GM21529 (cell line): ENCODE data around the gene ACO1.

ENCODE experiments used
- ATAC-seq: cut with Tn5 transposase; IDR thresholded peaks from one replicate; pipeline ENCODE4 v1.9.1; 2021; ENCODE audit not compliant: unreplicated experiment

The ACO1 gene

DNA sequence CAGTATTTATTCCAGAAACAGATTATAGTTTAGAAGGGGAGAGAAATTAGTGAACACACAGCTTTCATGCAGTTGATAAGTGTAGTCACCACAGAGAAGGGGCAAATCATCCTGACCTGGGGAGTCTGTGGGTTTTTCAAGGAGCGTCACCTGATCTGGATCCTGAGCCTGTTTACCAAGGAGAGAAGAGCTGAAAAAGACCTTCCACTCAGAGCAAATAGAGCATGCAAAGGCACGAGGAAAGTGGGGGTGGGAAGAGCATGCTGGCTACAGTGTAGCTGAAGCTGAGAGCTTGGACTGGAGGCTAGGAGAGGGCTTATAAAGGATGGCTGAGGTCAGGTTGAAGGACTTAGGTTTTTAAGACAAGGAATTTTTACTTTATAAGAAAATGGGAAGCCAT, 30.4 kb downstream of the ACO1 start:
- ATAC-seq = no peak

DNA sequence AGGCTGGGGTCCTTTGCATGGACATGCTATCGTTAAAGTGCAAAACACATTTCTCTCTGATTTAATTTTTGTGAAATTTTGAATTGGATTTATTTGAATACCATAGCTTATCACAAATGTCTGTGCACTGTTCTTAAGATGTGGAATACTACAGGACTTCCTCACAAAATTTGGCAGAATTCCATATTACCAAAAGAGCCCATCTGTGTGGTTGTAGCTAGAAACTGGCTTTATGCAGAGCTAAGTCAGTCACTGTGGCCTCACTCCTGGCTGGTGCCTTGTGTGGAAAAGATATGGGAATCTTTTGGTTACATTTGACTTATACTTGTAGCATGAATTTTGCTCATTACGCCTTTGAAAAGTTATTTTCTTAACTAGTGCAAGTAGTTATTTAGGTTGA, 35.5 kb downstream of the ACO1 start:
- no peak for ATAC-seq

DNA sequence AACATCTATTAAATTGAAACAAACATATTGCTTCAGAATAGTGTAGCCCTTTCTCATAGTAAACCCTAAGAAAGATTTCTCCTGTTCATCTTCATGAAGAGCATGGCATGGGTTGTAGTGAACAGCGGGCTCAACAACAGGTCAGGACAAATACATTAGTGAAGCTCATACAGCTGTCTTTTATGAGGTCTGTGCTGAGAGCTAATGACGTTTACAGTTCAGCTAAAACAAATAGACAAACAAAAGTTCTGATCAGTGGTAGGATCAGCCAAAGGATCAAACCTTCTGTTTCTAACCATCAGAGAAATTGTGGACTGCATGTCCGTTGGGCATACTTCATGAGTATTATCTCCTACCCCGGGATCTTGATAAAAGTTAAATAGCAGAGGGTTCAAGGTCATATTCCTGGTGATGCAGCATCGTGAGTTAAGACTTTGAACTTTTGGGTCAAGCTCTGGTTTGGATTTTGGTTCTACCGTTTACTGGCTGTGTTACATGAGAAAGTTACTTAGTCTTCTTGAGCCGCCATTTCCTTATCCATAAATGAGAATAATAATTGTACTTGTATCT, 37.9 kb downstream of the ACO1 start:
- no peak for ATAC-seq

DNA sequence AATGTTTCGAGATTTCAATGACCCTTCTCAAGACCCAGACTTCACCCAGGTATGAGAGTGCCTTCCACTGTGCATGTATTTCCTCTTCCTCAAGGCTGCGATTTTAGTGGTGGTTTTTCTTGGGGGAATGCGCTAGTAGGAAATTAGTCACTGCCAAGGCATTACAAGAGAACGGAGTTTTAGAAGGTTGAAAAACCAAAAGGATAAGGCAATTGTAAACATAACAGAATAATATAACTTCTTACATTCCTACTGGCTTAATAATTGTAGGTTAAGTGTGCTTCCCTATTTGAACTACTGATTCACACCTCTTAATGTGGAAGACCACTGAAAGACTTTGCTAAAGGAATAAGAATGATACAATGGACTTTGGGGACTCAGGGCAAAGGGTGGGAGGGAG, 38.9 kb downstream of the ACO1 start:
- ATAC-seq = no peak

DNA sequence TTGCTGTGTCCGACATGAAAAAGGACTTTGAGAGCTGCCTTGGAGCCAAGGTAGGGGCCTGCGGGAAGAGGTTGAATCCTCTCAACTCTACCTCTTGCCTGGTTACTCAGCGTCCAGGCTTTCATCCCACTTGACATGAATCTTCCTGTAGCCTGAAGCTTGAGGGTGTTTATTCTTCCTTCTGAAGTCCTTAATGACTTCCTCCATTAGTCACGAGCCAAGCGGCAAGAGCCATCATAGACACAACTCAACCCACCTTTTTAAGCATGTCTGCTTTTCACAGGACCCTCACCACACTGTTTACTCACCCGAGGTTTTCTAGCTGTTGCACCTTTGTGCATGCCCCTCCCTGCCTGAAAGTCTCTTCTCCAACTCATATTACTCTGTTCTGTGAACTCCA, 40.2 kb downstream of the ACO1 start:
- ATAC-seq = no peak

DNA sequence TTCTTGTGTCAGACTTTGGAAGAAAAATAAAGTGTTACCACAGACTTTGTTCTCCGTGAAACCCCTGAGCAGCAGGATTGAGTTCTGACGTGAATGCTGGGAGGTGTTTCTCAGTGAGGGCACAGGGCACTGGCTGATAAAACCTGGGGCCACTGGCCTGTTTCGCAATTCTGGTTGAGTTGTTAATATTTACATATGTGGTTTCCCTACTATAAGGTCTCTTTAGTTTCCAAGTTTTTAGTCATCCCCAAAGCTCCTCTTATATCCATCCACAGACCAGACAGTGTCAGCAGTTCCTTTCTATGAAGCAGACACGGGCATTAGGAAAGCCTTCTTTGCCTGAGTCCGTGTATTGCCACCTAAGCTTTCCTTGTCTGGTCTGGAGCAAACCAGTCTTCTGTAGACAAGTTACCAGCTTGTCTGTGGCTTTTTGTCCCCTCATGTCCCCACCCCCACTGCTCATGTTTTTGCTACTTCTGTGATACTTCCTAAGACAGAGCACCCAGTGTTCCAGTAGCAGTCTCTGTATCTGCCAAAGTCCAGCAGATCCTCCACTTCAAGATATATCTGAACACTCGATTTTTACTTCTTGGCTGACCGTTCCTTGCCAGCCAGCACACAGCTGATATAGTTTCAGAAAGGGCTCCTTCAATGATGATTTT, 42.0 kb downstream of the ACO1 start:
- ATAC-seq = no peak

DNA sequence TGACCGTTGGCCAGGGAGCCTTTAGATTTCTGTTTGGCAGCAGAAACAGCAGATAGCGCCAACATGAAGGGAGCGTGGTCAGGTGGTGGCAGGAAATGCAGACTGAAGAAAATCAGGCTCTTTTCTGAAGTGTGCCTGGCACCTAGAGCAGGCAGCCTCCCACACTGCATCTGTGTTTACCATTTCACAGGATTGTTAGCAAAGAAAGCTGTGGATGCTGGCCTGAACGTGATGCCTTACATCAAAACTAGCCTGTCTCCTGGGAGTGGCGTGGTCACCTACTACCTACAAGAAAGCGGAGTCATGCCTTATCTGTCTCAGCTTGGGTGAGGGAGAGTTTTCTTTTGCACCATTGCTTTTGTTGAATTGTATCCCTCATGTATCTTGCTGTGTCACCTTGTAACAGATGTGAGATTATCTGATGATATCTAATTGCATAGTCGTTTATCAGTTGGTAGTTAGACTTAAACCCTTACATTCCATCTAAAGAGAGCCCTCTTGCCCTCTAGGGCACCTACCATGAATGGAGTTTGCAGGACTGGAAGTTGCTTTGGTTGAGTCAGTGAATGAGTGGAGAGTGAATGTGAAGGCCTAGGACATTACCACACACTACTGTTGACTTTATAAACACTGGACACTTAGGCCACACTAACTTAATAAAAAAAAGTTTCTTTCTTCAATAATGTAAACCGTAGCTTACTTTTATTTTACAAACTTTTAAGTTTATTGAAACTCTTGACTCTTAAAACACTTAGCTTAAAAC, 42.8 kb downstream of the ACO1 start:
- no peak for ATAC-seq

DNA sequence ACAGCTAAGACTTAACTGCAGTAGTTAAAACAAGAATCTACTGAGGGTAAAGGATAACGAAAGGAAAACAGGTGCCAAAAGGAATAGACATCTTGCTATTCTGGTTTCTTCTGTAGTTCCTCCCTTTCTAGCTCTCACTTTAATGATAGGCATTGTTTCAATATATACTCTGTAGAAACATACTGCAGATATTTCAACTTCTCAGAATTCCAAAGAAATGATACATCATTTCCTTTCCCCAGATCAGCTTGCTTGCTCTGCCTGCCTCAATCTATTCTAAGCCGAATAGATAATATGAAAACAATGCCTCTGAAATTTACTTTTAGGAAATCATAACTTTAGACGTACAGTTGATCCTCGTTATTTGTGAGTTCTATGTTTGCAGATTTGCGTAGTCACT, 46.3 kb downstream of the ACO1 start:
- no peak for ATAC-seq

DNA sequence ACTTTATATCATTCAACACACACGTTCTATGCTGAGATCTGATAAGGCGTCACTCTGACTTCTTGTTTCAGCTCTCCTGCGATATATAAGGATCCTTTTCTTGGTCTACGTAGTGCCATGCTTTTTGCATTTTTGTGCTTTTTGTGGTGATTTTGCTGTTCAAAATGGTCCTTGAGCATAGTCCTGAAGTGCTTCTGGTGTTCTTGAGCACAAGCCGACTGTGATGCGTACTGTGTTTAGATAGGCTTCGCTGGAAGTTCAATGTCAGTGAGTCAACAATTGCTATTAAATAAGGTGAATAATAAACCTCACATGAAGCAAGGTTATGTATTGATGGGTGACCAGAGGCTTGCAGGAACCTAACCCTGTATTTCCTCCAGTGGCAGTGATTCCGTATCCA, 46.8 kb downstream of the ACO1 start:
- ATAC-seq = no peak

DNA sequence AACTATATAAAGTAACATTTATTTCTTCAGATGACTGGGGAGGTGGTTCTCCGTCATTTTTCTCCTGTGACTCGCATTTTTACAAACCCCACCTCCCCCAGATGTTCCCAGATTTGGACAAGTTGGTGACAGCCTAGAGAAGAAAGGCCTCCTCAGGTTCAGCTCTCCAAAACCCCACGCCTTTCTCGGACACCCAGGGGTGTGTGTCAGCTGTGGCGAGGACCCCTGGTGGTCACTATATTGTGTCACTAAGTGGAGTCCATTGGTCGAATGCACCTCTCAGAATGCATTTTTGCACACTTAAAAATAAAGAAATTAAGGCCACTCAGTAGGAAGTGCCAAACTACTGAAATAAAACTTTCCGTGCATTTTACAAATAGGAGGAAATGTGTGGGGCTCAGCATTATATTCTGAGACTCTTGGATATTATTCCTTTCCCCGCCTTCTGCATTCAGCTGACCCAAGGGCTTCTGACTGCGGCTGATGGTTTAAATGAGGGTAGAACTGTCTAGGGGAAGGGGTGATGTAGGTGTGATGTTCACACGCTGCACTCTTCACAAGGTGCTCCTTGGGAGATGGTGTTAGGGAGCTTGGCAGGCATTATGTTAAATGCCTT, 47.6 kb downstream of the ACO1 start:
- ATAC-seq = no peak

DNA sequence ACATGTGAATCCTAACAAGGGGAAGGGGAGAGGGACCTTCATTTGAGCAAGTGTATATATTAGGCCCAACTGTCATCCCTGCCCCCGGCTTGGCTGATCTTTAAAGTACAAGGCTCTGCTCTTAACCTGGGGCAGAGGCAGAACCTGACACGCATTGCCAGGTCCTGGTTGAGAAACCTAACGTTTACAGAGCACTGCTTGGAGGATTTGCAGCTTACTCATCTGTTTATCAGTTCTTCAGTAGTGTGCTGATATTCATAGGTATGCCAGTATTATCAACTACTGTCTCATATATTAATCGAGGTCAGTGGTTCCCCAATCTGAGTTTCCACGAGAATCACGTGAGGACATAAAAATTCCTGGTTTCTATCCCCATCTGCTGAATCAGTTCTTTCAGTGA, 50.4 kb downstream of the ACO1 start:
- no peak for ATAC-seq

DNA sequence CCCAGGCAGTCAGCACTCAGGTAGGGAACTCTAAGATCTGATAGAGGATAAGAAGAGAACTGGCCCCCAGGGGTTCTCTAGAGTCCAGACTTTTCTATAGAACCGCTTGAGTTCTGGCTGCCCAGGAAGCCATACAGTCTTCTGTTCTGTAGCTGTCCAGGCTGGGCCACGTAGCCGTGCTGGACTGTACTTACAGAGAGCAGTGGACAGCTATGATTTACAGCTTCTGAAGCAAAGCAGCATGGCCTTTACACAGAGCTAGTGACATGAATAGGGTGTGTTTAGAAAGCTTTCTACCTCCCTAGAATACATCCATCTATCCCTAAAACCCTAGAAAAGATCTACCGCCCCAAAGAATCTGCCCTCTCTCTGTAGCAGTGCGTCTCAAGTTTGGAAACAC, 57.2 kb downstream of the ACO1 start:
- no peak for ATAC-seq

DNA sequence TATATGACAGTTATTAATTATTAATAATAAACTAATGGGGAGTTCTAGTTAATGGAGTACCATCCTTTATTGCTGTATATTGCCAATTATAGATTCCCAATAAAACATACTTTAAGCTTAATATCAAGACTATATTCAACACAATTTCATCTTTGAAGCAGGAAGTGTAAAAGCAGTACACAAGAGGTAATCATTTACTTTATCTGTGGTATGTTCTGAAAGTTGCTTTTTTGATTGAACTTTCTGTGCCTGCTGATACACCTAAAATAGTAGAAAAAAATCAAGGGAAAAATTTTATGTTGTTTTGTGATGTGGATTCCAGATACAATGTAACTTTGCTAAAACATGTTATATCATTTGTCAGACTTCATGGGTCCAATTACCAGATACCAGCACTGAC, 58.0 kb downstream of the ACO1 start:
- ATAC-seq = no peak

DNA sequence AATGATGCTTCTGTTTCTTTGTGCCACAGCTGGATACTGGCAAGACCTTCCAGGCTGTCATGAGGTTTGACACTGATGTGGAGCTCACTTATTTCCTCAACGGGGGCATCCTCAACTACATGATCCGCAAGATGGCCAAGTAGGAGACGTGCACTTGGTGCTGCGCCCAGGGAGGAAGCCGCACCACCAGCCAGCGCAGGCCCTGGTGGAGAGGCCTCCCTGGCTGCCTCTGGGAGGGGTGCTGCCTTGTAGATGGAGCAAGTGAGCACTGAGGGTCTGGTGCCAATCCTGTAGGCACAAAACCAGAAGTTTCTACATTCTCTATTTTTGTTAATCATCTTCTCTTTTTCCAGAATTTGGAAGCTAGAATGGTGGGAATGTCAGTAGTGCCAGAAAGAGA, 65.5 kb downstream of the ACO1 start:
- no peak for ATAC-seq

DNA sequence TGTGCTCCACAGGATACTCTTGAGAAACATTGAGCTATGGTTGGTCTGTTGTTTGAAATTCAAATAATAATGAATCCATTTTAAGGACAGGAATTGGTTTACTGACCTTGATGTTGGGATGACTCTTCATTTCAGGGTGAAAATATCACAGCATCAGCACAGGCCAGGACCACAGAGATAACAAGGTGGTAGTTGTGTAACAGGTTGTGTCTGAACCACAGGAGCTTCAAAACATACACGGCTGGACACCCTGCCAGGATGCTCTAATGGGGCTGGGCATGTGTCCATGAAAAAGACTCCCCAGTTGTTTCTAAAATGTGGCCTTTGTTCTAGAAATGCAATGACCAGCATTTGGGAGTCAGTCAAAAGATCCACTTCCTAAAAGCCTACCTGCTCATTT, 69.8 kb downstream of the ACO1 start:
- no peak for ATAC-seq

DNA sequence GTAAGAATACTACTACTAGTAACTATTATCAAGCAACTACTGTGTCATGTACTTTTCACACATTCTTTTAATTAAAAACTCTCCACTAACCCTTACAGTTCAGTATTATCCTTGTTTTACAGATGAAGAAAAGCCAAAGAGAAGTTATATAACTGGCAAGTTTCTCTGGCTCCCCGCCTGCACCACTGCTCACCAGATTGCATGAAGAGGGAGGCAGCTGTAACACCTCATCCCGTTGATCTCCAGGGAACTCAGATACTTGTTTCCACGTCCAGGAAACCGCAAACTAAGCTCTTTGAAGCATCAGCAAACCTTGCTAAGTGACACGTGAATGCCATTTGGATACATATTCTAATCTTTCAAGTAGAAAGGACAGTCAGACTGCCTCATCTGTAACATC, 71.3 kb downstream of the ACO1 start:
- no peak for ATAC-seq

DNA sequence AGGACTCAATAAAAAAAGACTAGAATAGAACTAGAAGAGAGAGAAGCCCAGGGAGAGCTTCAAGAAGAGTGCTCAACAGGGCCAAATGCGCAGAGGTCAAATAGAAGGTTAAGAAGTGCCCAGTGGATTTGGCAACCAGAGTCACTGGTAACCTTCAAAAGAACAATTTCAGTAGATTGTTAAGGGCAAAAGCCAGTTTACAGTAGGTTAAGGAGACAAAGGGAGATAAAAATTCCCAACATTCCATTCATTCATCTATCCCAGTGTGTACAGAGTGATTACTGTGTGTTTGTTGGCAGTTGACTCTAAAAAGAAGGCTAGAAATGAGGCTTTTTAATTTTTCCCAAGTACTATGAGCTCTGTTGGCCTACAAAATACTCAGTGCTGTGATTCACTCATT, 72.1 kb downstream of the ACO1 start:
- ATAC-seq = no peak

DNA sequence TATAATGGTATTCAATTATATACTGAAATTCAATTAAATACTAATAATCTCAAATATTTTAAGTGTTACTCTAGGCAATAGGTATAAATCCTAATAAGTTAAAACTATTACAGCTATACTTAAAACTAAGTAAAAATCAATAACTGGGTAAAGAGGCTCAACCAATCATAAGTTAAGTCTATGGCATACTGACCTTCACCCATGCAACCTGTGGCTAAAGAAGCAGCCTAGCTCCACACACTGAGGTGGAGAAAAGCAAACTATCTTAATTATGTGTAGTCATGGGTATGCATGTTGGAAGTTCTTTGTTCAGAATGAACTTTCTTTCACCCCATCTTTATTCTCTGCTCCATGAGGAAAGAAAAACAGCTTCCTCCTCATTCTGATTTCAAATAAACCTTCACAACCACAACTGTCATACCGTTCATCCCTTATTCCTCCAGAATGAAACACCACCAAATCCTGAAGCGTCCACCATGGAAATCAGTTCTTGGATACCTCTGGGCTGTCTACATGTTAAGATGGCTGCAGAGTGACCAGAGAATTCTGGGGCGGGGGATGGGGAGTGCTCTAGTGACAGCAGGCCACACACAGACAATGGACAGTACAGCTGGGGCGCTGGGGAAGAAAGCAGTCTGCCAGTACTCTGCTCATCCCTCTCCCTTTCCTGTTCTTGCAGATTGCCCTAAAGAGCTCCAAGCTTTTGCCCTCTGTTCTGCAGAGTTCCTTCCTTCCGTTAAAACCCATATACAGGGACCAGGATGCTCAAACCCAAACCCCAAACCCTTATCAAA, 79.3 kb downstream of the ACO1 start:
- ATAC-seq = no peak

DNA sequence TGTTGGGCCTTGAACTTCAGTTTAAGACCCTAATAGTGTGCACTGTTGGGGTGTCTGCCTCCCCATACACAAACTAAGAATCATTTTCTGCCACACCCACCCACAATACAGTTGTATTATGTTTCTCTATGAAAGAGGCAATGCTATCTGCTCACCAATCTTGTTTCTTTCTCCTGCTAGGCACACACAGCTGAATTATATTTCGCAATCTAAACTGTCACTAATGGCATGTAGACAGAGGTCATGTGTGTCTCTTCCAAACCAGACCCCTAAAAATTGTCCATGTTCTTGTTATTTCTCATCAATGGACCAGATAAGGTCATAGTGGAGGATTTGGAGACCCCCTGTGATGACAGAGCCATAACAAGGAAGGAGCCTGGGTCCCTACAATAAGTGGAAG, 84.3 kb downstream of the ACO1 start:
- no peak for ATAC-seq

DNA sequence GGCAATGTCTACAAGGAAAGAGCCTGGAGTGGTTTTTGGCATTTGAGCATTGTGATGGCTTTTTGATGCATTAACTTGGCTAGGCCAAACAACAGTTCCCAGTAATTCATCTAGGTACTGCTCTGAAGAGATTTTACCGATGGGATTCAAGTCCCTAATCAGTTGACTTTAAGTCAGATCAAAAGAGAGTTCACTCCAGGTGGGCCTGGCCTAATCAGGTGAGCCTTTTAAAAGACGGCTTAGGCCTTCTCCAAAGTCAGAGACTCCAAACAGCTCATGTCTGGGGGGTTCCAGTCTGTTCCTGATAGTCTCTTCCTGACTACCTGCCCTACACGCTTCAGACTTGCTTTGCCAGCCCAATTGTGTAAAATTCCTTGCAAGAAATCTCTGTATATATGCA, 87.9 kb downstream of the ACO1 start:
- ATAC-seq = no peak

DNA sequence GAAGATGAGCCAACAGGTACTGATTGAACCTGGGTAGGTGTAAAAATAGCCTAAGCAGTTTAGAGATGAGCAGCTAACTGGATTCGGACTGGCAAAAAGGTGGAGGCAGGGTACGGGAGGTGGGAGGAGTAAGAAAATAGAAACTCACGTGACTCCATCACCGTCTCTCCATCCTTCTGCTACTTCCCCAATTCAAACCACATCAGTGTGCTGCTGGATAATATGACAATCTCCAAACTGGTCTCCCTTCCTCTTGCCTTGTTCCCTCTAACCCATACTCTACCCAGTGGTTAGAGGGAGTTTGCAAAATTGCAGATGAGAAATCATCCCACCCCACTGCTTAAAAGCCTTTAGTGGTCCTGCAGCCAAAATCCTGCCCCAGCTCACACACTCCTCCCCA, 98.9 kb downstream of the ACO1 start:
- ATAC-seq = no peak
